ENCODE data around the gene NPR2.

DNA sequence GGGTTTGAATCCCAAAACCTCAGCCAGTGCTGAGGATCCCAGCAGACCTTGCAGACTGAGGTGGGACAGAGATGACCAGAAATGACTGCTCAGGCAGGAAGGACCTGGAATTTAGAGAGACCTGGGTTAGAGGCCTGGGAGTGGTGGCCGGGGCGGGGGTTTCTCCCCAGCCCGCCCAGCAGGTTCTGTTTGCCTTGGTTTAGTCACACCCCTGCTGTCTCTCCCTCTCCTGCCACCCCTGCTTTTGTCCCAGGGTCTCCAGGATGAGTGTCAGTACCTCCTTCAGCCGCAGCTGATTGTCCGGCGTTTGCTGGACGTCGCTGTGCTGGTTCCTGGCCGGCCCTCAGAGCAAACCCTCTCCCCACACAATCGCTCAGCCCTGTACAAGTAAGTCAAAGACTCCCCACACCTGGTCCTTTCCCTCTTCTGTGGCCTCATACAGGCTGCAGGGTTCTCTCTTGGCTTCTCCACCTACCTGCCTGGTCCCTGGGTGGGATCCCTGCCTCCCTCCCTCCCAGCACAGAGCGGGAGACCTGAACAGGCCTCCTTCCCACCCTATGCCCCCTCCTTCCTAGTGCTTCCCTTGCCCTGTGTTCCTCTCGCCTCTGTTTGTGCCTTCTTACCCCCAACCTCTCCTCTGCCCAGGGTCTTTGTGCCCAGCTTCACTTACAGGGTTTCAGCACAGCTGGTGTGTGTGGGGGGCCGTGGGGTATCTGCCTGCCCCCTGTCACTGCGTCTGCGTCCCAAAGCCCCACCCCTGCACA is 49.7 kb downstream of the NPR2 start:
- TF ChIP-seq FOXM1 (IDR thresholded peaks at IDR 0.05; ENCODE audit: borderline replicate concordance) = no peak
- no peak for TF ChIP-seq SP1 (IDR thresholded peaks at IDR 0.05)
